HCT116 (cell line): ENCODE measurements around the gene BRSK2. TPM values are rescaled to one million over a fixed set of nuclear protein-coding genes. Genes with fewer than 3 reads are reported as not detected.

Experiments used
- ATAC-seq: fragments of 200-7000 bp; cut with Tn5 transposase; 2 replicates; pipeline ENCODE4 v1.9.1; 2020; ENCODE audit warnings: mild to moderate bottlenecking, moderate library complexity
- BruUV-seq: library from RNA; stranded (reverse); fragments of 400-500 nt; replicated peaks from 2 replicates; lab custom pipeline; 2021; lab: Mats Ljungman, UMichigan
- CTCF ChIA-PET: fragments of 300-600 bp; sonication (Branson Sonifier 250); formaldehyde crosslinking; loops from one replicate; lab custom pipeline; 2021; ENCODE audit warnings: antibody characterized with exemption; lab: Charles Lee
- POLR2A ChIA-PET: fragments of 300-600, 350-600 bp; sonication (Branson Sonifier 250); formaldehyde crosslinking; loops from one replicate; lab custom pipeline; 2021; ENCODE audit warnings: antibody characterized with exemption; lab: Charles Lee
- RAD21 ChIA-PET, 2 experiments: fragments of 300-600 bp; sonication (Branson Sonifier 250); formaldehyde crosslinking; loops; one replicate each; lab custom pipeline; 2023; ENCODE audit warnings: low total read pairs in 2 of 2; ENCODE audit not compliant: uncharacterized antibody in 2 of 2, unreplicated experiment in 2 of 2, low non-redundant PET in 1 of 2; lab: Charles Lee
- DNase-seq: peaks from one replicate; pipeline ENCODE4 v3.0.0-alpha.2; 2010; ENCODE audit warnings: low read depth, low spot score
- H2AFZ ChIP-seq: fragments of 200-600 bp; shearing (Covaris generic), sonication (generic); 2 replicates; pipeline ENCODE4 v1.6.1; 2017; ENCODE audit warnings: low read depth, mixed run types, mixed read lengths, antibody characterized with exemption, low read length; ENCODE audit not compliant: poor library complexity, severe bottlenecking
- H3K27ac ChIP-seq: 2 replicates; pipeline ENCODE4 v1.5.1; 2012; ENCODE audit warnings: low read depth, low read length
- H3K27me3 ChIP-seq: fragments of 200-600 bp; sonication (generic); 2 replicates; pipeline ENCODE4 v1.6.1; 2016; ENCODE audit warnings: mixed run types, low read length, mixed read lengths; ENCODE audit not compliant: insufficient read depth
- H3K36me3 ChIP-seq, 2 experiments: fragments of 200-500 bp in 1 of 2; fragments of 200-600 bp in 1 of 2; sonication (Bioruptor generic) in 1 of 2; sonication (generic) in 1 of 2; 2 replicates each; pipeline versions ENCODE4 v1.5.1 to v1.6.1; 2014 to 2016; ENCODE audit warnings: low read length in 2 of 2, inconsistent platforms in 1 of 2, mixed read lengths in 1 of 2, mixed run types in 1 of 2; ENCODE audit not compliant: insufficient read depth in 2 of 2, control insufficient read depth in 1 of 2
- H3K4me1 ChIP-seq, 2 experiments: fragments of 200-600 bp in 1 of 2; sonication (generic) in 1 of 2; 2 replicates each; pipeline versions ENCODE4 v1.5.1 to v1.6.1; 2012 to 2017; ENCODE audit warnings: low read length in 2 of 2, inconsistent platforms in 1 of 2, mild to moderate bottlenecking in 1 of 2, mixed read lengths in 1 of 2, mixed run types in 1 of 2, moderate library complexity in 1 of 2; ENCODE audit not compliant: insufficient read depth in 2 of 2, control insufficient read depth in 1 of 2
- H3K4me2 ChIP-seq: fragments of 200-600 bp; sonication (generic); 2 replicates; pipeline ENCODE4 v1.6.1; 2017; ENCODE audit warnings: mixed run types, low read length, mixed read lengths
- H3K4me3 ChIP-seq, 2 experiments: fragments of 200-600 bp in 1 of 2; sonication (generic) in 1 of 2; replicated peaks in 1 of 2; 2 replicates each; pipeline ENCODE4 v1.5.1; 2011 to 2016; ENCODE audit warnings: low read length in 2 of 2, control low read depth in 1 of 2, low read depth in 1 of 2, mild to moderate bottlenecking in 1 of 2, mixed read lengths in 1 of 2, mixed run types in 1 of 2
- H3K79me2 ChIP-seq: fragments of 200-600 bp; sonication (generic); 2 replicates; pipeline ENCODE4 v1.6.1; 2017; ENCODE audit warnings: mild to moderate bottlenecking, mixed run types, low read length, moderate library complexity, mixed read lengths; ENCODE audit not compliant: insufficient read depth
- H3K9ac ChIP-seq: fragments of 200-600 bp; sonication (generic); 2 replicates; pipeline ENCODE4 v1.6.1; 2016; ENCODE audit warnings: low read length, mixed read lengths
- H3K9me2 ChIP-seq: fragments of 200-600 bp; sonication (generic), shearing (Covaris generic); 2 replicates; pipeline ENCODE4 v1.6.1; 2017; ENCODE audit warnings: mixed run types, mild to moderate bottlenecking, moderate library complexity; ENCODE audit not compliant: insufficient read depth
- H3K9me3 ChIP-seq, 2 experiments: fragments of 200-500 bp in 1 of 2; fragments of 200-600 bp in 1 of 2; sonication (Bioruptor generic) in 1 of 2; sonication (generic) in 1 of 2; 2 replicates each; pipeline ENCODE4 v1.6.1; 2014 to 2017; ENCODE audit warnings: low read length in 2 of 2, mixed read lengths in 2 of 2, inconsistent platforms in 1 of 2, low read depth in 1 of 2, mild to moderate bottlenecking in 1 of 2, mixed run types in 1 of 2, moderate library complexity in 1 of 2; ENCODE audit not compliant: control insufficient read depth in 1 of 2, insufficient read depth in 1 of 2
- H4K20me1 ChIP-seq: fragments of 200-600 bp; sonication (generic), shearing (Covaris generic); 2 replicates; pipeline ENCODE4 v1.6.1; 2017; ENCODE audit warnings: mixed run types, mild to moderate bottlenecking, moderate library complexity; ENCODE audit not compliant: insufficient read depth
- CEBPB ChIP-seq: IDR thresholded peaks from 2 replicates; pipeline ENCODE4 v1.6.1; 2012; ENCODE audit warnings: low read depth
- EGR1 ChIP-seq: IDR thresholded peaks from 2 replicates; pipeline ENCODE4 v1.6.1; 2012; ENCODE audit warnings: low read depth
- ELF1 ChIP-seq: IDR thresholded peaks from 2 replicates; pipeline ENCODE4 v1.6.1; 2012; ENCODE audit warnings: low read depth, borderline replicate concordance
- EZH2 ChIP-seq: fragments of 200-600 bp; sonication (generic); IDR thresholded peaks from 2 replicates; pipeline ENCODE4 v1.6.1; 2017; ENCODE audit warnings: antibody characterized with exemption, mixed run types
- EZH2phosphoT487 ChIP-seq: fragments of 200-600 bp; IDR thresholded peaks from 2 replicates; pipeline ENCODE4 v1.6.1; 2018; ENCODE audit warnings: antibody characterized with exemption, borderline replicate concordance
- FOSL1 ChIP-seq: IDR thresholded peaks from 2 replicates; pipeline ENCODE4 v1.6.1; 2012; ENCODE audit warnings: low read depth
- JUND ChIP-seq: IDR thresholded peaks from 2 replicates; pipeline ENCODE4 v1.6.1; 2012
- POLR2A ChIP-seq: IDR thresholded peaks from 2 replicates; pipeline ENCODE4 v1.7.0; 2011; ENCODE audit warnings: borderline replicate concordance; ENCODE audit not compliant: insufficient read depth, insufficient read length; ENCODE audit errors: extremely low read depth
- POLR2AphosphoS5 ChIP-seq: IDR thresholded peaks from 2 replicates; pipeline ENCODE4 v1.6.1; 2011; ENCODE audit warnings: mild to moderate bottlenecking, low read depth, low read length, moderate library complexity
- RAD21 ChIP-seq: IDR thresholded peaks from 2 replicates; pipeline ENCODE4 v1.6.1; 2012; ENCODE audit warnings: low read depth, mild to moderate bottlenecking
- SIN3A ChIP-seq: IDR thresholded peaks from 2 replicates; pipeline ENCODE4 v1.6.1; 2012; ENCODE audit warnings: low read depth
- SP1 ChIP-seq: IDR thresholded peaks from 2 replicates; pipeline ENCODE4 v1.6.1; 2012; ENCODE audit warnings: low read depth
- TCF7L2 ChIP-seq: IDR thresholded peaks from 2 replicates; pipeline ENCODE4 v1.7.0; 2011; ENCODE audit warnings: borderline replicate concordance, inconsistent platforms; ENCODE audit not compliant: insufficient read depth, insufficient read length; ENCODE audit errors: extremely low read depth
- YY1 ChIP-seq: IDR thresholded peaks from 2 replicates; pipeline ENCODE4 v1.6.1; 2011; ENCODE audit warnings: low read length, low read depth, moderate library complexity, mild to moderate bottlenecking; ENCODE audit not compliant: insufficient replicate concordance; ENCODE audit errors: extremely low read depth
- ZFX ChIP-seq: fragments of 450-650 bp; IDR thresholded peaks from 2 replicates; pipeline ENCODE4 v1.6.1; 2017
- ZNF274 ChIP-seq: fragments of 200-500 bp; sonication (Bioruptor generic); IDR thresholded peaks from 2 replicates; pipeline ENCODE4 v1.6.1; 2014; ENCODE audit warnings: mild to moderate bottlenecking, low read depth, low read length, inconsistent platforms
- intact Hi-C: fragments of 100-400 bp; cut with micrococcal nuclease; formaldehyde crosslinking; loops from 2 replicates; pipeline ENCODE4 v1.10.0; 2022
- total RNA-seq: library from RNA; stranded (reverse); gene quantifications from one replicate; pipeline ENCODE4 v1.2.1, GENCODE V29; 2021; ENCODE audit not compliant: unreplicated experiment
- TF ChIP-seq, protein P1 (sequence below), 3 experiments: fragments of 200-600 bp in 1 of 3; sonication (generic) in 1 of 3; IDR thresholded peaks in 2 of 3; conservative IDR thresholded peaks in 1 of 3; 2 replicates each; pipeline ENCODE4 v1.5.1; 2012 to 2017; ENCODE audit warnings: low read depth in 2 of 3, low read length in 2 of 3, antibody characterized with exemption in 1 of 3, borderline replicate concordance in 1 of 3, control low read depth in 1 of 3, mild to moderate bottlenecking in 1 of 3, mixed read lengths in 1 of 3, mixed run types in 1 of 3, moderate library complexity in 1 of 3; ENCODE audit not compliant: insufficient read depth in 1 of 3
- TF ChIP-seq, protein P2 (sequence below): IDR thresholded peaks from 2 replicates; pipeline ENCODE4 v1.6.1; 2012
- TF ChIP-seq, protein P3 (sequence below): IDR thresholded peaks from 2 replicates; pipeline ENCODE4 v1.6.1; 2012

Gene BRSK2
- total RNA-seq, 1 experiment from 2014 or later: 14.0 TPM

DNA sequence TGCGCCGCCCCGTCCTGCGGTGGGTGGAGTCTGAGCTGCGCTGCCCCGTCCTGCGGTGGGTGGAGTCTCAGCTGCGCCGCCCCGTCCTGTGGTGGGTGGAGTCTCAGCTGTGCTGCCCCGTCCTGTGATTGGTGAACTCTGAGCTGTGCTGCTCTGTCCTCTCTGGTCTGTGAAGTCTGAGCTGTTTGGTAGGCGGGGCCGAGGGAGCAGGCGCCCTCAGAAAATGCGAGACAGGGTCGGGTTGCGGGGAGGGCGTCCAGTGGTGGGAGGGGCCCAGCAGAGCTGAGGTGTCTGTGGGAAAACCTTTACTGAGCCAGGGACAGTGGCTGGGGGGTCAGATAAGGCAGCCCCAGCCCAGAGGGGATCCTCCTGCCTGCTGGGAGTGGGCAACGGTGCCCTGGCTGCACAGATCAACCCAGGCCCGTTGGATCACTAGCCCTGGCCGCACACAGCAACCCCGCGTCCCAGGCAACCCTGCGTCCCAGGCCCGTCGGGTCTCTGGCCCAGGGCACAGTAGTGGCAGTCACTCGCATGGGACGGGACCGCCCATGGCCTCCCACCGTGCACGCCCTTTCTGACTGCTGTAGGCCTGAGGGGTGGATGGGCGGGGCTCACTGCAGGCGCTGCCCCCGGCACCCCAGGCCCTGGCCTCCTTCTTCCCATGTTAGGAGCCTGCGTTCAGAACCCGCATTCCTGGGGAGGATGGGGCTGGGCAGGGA is 22.8 kb downstream of the BRSK2 start:
- Histone ChIP-seq H3K27me3 (no peaks in the 10 kb centered on the region), H3K9me3 (peaks cover 29 to 33% of the 10 kb centered on the region in 2 experiments; a peak in 3 of 4 replicates), H3K4me1 (no peaks in the 10 kb centered on the region), H3K27ac (no peak overlapping the region), H3K9ac (no peak overlapping the region), H3K9me2 (no peaks in the 10 kb centered on the region), H2AFZ (no peak overlapping the region), H3K79me2 (no peaks in the 10 kb centered on the region), H3K36me3 (no peaks in the 10 kb centered on the region), H3K4me2 (no peak overlapping the region), H4K20me1 (no peaks in the 10 kb centered on the region), H3K4me3 (no peak overlapping the region)
- intact Hi-C loops: no loop called here
- POLR2A ChIA-PET: no interaction called here
- RAD21 ChIA-PET: no interaction called here
- CTCF ChIA-PET: no interaction called here
- no TSS peak for BruUV-seq
- no peak for DNase-seq
- ATAC-seq: no peak
- TF ChIP-seq ELF1 (no peak), EGR1 (no peak), EZH2phosphoT487 (no peak)
- TF ChIP-seq, protein P1, sequence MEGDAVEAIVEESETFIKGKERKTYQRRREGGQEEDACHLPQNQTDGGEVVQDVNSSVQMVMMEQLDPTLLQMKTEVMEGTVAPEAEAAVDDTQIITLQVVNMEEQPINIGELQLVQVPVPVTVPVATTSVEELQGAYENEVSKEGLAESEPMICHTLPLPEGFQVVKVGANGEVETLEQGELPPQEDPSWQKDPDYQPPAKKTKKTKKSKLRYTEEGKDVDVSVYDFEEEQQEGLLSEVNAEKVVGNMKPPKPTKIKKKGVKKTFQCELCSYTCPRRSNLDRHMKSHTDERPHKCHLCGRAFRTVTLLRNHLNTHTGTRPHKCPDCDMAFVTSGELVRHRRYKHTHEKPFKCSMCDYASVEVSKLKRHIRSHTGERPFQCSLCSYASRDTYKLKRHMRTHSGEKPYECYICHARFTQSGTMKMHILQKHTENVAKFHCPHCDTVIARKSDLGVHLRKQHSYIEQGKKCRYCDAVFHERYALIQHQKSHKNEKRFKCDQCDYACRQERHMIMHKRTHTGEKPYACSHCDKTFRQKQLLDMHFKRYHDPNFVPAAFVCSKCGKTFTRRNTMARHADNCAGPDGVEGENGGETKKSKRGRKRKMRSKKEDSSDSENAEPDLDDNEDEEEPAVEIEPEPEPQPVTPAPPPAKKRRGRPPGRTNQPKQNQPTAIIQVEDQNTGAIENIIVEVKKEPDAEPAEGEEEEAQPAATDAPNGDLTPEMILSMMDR (IDR thresholded peaks at IDR 0.05 in 2 of 3, conservative IDR thresholded peaks at IDR 0.05 in 1 of 3; ENCODE audit: borderline replicate concordance in 1 of 3, insufficient read depth in 1 of 3, low read depth in 2 of 3, low read length in 2 of 3): no peak

DNA sequence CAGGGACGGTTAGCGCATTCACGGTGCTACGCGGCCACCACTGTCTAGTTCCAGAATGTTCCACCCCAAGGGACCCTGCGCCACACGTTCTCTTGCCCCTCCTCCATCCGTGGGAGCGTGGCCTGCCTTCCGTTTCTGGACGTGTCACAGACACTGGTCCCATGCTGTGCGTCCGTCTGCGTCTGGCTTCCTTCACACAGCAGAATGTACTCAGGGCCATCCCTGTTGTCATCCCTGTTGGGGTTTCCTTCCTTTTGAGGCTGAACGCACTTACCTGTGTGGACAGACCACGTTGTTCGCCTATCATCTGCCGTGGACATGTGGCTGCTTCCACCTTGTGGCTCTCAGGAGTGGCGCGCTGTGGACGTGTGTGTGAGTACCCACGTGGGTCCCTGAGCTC is 24.9 kb downstream of the BRSK2 start:
- ChIA-PET POLR2A (no interaction called here), RAD21 (no interaction called here), CTCF (no interaction called here)
- intact Hi-C loops: no loop called here
- ATAC-seq: no peak
- Histone ChIP-seq H3K9me3 (peaks cover 41 to 46% of the 10 kb centered on the region in 2 experiments; a peak in 3 of 4 replicates), H3K4me1 (no peaks in the 10 kb centered on the region), H3K79me2 (no peaks in the 10 kb centered on the region), H3K27me3 (no peaks in the 10 kb centered on the region), H3K4me2 (no peak overlapping the region), H3K27ac (no peak overlapping the region), H3K4me3 (no peak overlapping the region), H4K20me1 (no peaks in the 10 kb centered on the region), H3K9ac (no peak overlapping the region), H3K36me3 (no peaks in the 10 kb centered on the region), H2AFZ (no peak overlapping the region), H3K9me2 (no peaks in the 10 kb centered on the region)
- BruUV-seq: no TSS peak
- DNase-seq: no peak
- TF ChIP-seq, protein P2, sequence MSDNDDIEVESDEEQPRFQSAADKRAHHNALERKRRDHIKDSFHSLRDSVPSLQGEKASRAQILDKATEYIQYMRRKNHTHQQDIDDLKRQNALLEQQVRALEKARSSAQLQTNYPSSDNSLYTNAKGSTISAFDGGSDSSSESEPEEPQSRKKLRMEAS: no peak
- TF ChIP-seq EZH2: no peak
- TF ChIP-seq ZFX: no peak
- no peak for TF ChIP-seq YY1
- TF ChIP-seq FOSL1: no peak
- no peak for TF ChIP-seq CEBPB
- TF ChIP-seq EZH2phosphoT487: no peak
- no peak for TF ChIP-seq TCF7L2
- TF ChIP-seq JUND: no peak
- no peak for TF ChIP-seq SIN3A
- TF ChIP-seq, protein P3, sequence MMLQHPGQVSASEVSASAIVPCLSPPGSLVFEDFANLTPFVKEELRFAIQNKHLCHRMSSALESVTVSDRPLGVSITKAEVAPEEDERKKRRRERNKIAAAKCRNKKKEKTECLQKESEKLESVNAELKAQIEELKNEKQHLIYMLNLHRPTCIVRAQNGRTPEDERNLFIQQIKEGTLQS: no peak
- no peak for TF ChIP-seq RAD21
- TF ChIP-seq ZNF274: no peak
- no peak for TF ChIP-seq POLR2A
- TF ChIP-seq SP1: no peak
- no peak for TF ChIP-seq POLR2AphosphoS5
